Activated CD4-positive, alpha-beta T cell treated with anti-CD3 and anti-CD28 coated beads, Interleukin-2, amount 50 U/mL, for 16 hours (primary cell): Measurements from ENCODE around the gene NAT10.

Source experiments
- DNase-seq: peaks from one replicate; pipeline ENCODE4 v3.0.0-alpha.2; 2020

The NAT10 gene

GRCh38 chr11:34191578-34191977 lies 86.1 kb downstream of the NAT10 start:
- DNase-seq, result no peak

- DNase-seq, result no peak
Observed at GRCh38 chr11:34192481-34193401, 87.3 kb downstream of the NAT10 start.

- DNase-seq, result no peak
Observed at GRCh38 chr11:34194576-34195335, 89.3 kb downstream of the NAT10 start.
